ENCODE measurements around the gene CCNE1. TPM values are rescaled to one million over a fixed set of nuclear protein-coding genes. Genes with fewer than 3 reads are reported as not detected.

CCNE1 gene
- total and polyA plus RNA-seq, 9 of the 15 experiments (the other 6 are each of a cell fraction or from before 2014, with no cell fraction given): 6.2 to 41.0 (median 31.6) TPM

- H3K4me1 ChIP-seq (replicated peaks in 1 of 2; ENCODE audit: control insufficient read depth in 2 of 2, insufficient read depth in 2 of 2, low read length in 2 of 2): peaks cover 0 to 8% of the 10 kb centered on the region in 2 experiments; a peak in 2 of 5 replicates
- no peak overlapping the region for H2AFZ ChIP-seq (ENCODE audit: low read depth, low read length)
- in situ Hi-C loops (cut with MboI): loop anchor here (5.0 kb wide), 1 partner anchor 88 kb away; no protein-coding TSS in a partner anchor
- peaks cover 20 to 73% of the 10 kb centered on the region in 2 experiments for H3K27me3 ChIP-seq (ENCODE audit: control insufficient read depth in 2 of 2, insufficient read depth in 2 of 2, low read length in 2 of 2)
- no peak overlapping the region for H3K4me2 ChIP-seq (ENCODE audit: insufficient read depth, low read length)
- no peaks in the 10 kb centered on the region for H3K9me1 ChIP-seq (ENCODE audit: control insufficient read depth, insufficient read depth, low read length)
- no peaks in the 10 kb centered on the region for H3K36me3 ChIP-seq (ENCODE audit: control insufficient read depth, insufficient read depth, low read length)
- H3K9me3 ChIP-seq (replicated peaks; ENCODE audit: control insufficient read depth, insufficient read depth, low read depth, low read length): no peaks in the 10 kb centered on the region
- H3K79me2 ChIP-seq (ENCODE audit: control insufficient read depth, insufficient read depth, low read length): no peaks in the 10 kb centered on the region
- DNase-seq (ENCODE audit: extremely low read depth in 1 of 4, low spot score in 3 of 4): no peak
- 0 out of 2 replicates have a peak, but pooled peaks cover 4% of the 10 kb centered on the region for H4K20me1 ChIP-seq (replicated peaks; ENCODE audit: control insufficient read depth, insufficient read depth, low read length)
- no peak for FAIRE-seq
- no peak overlapping the region for H3K4me3 ChIP-seq
- TF ChIP-seq GMEB1 (CRISPR knock-in tag; IDR thresholded peaks at IDR 0.05) (no peak), THRAP3 (IDR thresholded peaks at IDR 0.05; ENCODE audit: borderline replicate concordance) (no peak)
- BruUV-seq (replicated peaks): no TSS peak
- 2% methylated on average over 8 of the region's 8 CpGs for WGBS (ENCODE audit: insufficient coverage, low coverage, missing lambda C conversion rate)
- POLR2A ChIA-PET: interaction anchor here (0.6 kb wide), 1 partner anchor 36 kb away, joined by 3 read pairs; no protein-coding TSS in a partner anchor
- CTCF ChIA-PET (ENCODE audit: low intra/inter-chr PET ratio): no interaction called here
- no peak overlapping the region for H3K9ac ChIP-seq (ENCODE audit: insufficient read depth in 1 of 2, low read depth in 2 of 2, low read length in 2 of 2)
- no peak for ATAC-seq
- intact Hi-C loops (cut with micrococcal nuclease): loop anchor here (5.0 kb wide), 1 partner anchor 108 kb away; no protein-coding TSS in a partner anchor
- no peak overlapping the region for H3K27ac ChIP-seq (ENCODE audit: extremely low read depth, low read depth, low read length)
Measured at GRCh38 chr19:29764361-29764760, 47.4 kb upstream of the CCNE1 start.

- Histone ChIP-seq H3K4me1 (replicated peaks in 1 of 2; ENCODE audit: control insufficient read depth in 2 of 2, insufficient read depth in 2 of 2, low read length in 2 of 2) (no peaks in the 10 kb centered on the region; a peak in 1 of 5 replicates), H3K4me2 (ENCODE audit: insufficient read depth, low read length) (no peak overlapping the region), H3K79me2 (ENCODE audit: control insufficient read depth, insufficient read depth, low read length) (no peaks in the 10 kb centered on the region), H3K9me3 (replicated peaks; ENCODE audit: control insufficient read depth, insufficient read depth, low read depth, low read length) (no peaks in the 10 kb centered on the region), H3K9ac (ENCODE audit: insufficient read depth in 1 of 2, low read depth in 2 of 2, low read length in 2 of 2) (no peak overlapping the region), H4K20me1 (replicated peaks; ENCODE audit: control insufficient read depth, insufficient read depth, low read length) (no peaks in the 10 kb centered on the region), H2AFZ (ENCODE audit: low read depth, low read length) (no peak overlapping the region), H3K9me1 (ENCODE audit: control insufficient read depth, insufficient read depth, low read length) (no peaks in the 10 kb centered on the region), H3K4me3 (no peak overlapping the region), H3K27me3 (ENCODE audit: control insufficient read depth in 2 of 2, insufficient read depth in 2 of 2, low read length in 2 of 2) (peaks cover 18 to 73% of the 10 kb centered on the region in 2 experiments), H3K27ac (ENCODE audit: extremely low read depth, low read depth, low read length) (no peak overlapping the region), H3K36me3 (ENCODE audit: control insufficient read depth, insufficient read depth, low read length) (no peaks in the 10 kb centered on the region)
- FAIRE-seq (no peak), DNase-seq (ENCODE audit: extremely low read depth in 1 of 4, low spot score in 3 of 4) (no peak), ATAC-seq (no peak)
- WGBS (ENCODE audit: insufficient coverage, low coverage, missing lambda C conversion rate): 0% methylated on average over 3 of the region's 3 CpGs
- POLR2A ChIA-PET: no interaction called here
- CTCF ChIA-PET (ENCODE audit: low intra/inter-chr PET ratio): no interaction called here
- in situ Hi-C loops (cut with MboI) (no loop called here), intact Hi-C loops (cut with micrococcal nuclease) (no loop called here)
- BruUV-seq (replicated peaks): no TSS peak
- no peak for TF ChIP-seq THAP12 (CRISPR knock-in tag; IDR thresholded peaks at IDR 0.05)
- TF ChIP-seq KDM4B (IDR thresholded peaks at IDR 0.05; ENCODE audit: borderline replicate concordance in 2 of 2, low read depth in 1 of 2): no peak
- TF ChIP-seq DPF2 (IDR thresholded peaks at IDR 0.05): no peak
- no peak for TF ChIP-seq ZNF57 (CRISPR knock-in tag; IDR thresholded peaks at IDR 0.05)
- no peak for TF ChIP-seq CHAMP1 (IDR thresholded peaks at IDR 0.05)
- TF ChIP-seq HNRNPUL1 (IDR thresholded peaks at IDR 0.05; ENCODE audit: low read length): no peak
Measured at GRCh38 chr19:29766100-29766499, 45.7 kb upstream of the CCNE1 start.
